HG03521 (cell line): Measurements from ENCODE around the gene PFDN5.
"Not testable (repeated sequence)": the region's sequence is repeated elsewhere in the genome, so short reads cannot be mapped to it uniquely, and the experiment has no call there.

Experiments used
- ATAC-seq: cut with Tn5 transposase; IDR thresholded peaks from one replicate; pipeline ENCODE4 v1.9.1; 2021; ENCODE audit warnings: mild to moderate bottlenecking, moderate library complexity; ENCODE audit not compliant: unreplicated experiment

The PFDN5 gene

DNA sequence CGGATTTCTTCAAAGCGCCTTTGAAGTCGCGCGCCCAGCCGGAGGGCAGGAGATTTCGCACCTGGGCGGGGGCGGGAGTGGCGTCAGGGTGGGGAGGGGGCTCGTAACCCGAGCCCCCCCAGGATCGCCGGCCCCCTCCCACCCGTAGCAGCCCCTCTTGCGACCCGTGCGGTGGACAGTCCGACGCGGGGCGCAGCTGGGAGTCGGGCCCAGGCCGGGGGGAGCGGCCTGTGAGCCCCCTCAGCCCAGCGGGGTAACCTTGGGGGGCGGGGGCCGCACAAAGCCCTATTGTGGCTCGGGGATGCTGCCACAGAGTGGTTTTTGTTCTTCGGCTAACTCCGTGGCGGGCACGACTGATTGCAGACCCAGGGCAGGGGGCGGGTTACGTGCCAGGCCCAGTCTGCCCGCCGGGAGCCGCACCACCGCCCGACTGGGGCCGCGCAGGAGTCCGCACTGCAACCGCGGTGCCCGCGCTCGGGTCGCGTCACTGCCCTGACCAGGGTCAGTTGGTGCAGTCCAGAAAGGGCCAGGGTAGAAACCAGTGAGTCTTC is 30.2 kb downstream of the PFDN5 start:
- ATAC-seq = no peak

DNA sequence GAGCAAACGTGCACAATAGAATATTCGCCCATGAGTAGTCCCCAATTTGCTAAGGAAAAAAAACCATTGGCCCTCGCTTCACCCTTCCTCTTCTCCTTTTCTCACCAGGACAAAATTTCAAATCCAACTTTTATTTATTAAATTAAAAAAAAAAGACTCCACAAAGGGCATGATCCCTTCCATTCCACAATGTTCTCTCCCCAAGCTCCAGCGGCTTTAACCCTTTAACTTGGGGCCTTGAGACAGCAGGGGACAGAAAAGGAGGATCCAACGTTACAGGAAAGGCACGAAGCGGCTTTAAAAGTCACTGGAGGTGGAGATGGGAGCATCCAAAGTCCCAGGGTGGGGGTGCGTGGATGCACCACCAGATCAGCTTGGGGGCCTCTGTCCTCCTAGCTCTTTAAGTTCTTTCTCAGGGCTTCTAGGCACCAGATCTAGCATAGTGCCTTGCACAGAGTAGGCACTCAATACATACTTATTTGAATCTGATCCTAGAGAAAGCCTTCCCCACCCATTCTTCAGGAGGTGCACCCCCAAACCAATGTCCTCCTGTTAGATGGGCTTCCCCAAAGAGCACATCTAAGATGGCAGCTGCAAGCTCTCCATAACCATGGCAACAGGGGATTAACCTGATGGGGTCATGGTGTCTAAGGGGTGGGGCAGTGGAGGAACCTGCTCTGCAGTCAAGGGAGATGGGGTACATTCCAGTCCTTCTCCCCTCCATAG is 31.3 kb downstream of the PFDN5 start:
- no peak for ATAC-seq

DNA sequence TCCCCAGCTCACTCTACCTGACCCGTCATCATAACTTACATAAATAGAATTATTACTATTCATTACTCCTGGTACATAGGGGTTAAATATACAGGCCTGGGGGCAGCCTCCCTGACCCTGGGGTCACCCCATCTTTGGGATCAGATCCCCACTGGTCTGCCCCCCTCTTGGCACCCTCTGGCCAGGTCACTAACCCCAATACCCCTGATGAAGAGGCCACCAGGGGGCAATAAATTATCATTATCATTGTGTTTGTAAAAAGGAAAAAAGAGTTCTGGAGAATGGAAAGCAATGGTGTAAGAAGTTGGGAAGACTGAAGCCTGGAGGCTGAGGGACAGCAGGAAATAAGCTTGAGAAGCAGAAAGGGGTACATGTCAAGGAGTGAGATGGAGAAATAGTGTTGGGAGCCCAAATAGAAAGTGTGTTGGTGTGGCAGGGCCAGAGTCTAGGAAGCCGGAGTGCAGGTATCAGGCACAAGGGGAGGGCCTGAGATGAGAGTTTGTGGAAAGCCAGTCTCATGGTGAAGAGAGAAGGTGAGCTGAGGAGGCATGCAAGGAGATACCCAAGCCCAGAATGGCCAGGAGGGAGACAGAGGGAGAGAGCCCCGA is 32.2 kb downstream of the PFDN5 start:
- no peak for ATAC-seq

DNA sequence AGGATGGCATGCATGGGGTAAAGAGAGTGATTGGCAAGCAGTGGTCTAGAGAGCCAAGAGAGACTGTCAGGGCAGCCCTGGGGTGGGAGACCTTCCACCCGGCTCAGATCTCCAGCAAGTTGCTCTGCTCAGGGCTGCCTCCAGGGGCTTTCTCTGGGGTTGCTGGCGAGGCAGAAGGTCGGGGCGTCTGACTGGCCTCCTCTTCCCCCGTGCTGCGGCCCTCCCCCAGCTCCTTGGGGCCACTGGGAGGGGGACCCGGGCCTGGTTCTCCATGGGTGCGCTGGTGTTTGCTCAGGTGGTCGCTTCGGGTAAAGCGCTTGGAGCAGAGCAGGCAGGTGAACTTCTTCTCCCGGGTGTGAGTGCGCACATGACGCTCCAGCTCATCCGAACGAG is 32.7 kb downstream of the PFDN5 start:
- ATAC-seq = no peak

DNA sequence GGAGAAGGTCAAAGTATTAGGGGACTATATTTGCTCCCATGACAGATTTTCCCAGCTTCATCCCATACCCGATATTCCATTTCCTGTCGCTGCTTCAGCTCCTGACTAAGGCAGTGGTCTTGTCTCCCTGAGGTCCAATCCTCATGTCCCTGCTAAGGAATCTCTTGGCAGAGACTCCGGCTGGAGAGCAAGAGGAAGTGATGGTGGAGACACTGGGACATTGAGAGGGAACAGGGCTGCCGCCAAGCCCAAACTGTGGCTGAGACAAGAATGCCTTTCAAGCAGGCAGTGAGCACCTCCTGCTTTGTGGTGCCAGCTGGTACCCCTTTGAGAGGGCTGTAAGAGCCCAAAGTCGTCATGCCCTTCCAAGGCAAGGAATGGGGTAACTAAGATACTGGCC is 35.3 kb downstream of the PFDN5 start:
- ATAC-seq = no peak

DNA sequence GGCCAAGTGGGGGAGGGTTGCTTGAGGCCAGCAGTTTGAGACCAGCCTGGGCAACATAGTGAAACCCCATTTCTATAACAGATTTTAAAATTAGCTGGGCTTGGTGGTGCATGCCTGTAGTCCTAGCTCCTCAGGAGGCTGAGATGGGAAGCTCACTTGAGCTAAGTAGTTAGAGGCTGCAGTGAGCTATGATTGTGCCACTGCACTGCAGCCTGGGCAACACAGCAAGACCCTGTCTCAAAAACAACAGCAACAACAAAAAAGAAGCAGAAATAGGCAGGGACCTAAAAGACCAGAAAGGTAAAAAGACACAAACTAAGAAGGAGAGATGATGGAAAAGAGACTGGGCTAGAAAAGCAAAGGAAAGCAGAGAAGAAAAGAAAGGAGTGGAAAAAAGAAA is 37.0 kb downstream of the PFDN5 start:
- ATAC-seq = not testable (repeated sequence)

DNA sequence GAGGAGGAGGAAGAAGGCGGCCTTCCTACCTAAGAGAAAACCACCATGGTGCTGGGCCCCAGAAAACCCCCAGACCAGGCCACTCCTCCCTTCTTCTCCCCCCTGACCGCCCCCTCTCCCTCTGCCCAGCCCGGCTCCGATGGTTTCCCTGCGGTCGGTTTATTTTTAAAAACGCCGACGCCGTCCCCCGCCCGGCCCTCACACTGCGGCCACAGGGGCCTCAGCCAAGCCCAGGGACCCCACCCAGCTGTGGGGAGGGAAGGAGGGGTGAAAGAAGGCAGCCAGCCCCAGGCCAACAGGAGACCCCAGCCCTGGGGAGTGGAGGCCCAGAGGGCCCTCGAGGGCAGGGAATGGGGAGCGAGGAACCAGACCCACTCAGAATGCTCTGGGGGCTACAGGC is 37.4 kb downstream of the PFDN5 start:
- no peak for ATAC-seq

DNA sequence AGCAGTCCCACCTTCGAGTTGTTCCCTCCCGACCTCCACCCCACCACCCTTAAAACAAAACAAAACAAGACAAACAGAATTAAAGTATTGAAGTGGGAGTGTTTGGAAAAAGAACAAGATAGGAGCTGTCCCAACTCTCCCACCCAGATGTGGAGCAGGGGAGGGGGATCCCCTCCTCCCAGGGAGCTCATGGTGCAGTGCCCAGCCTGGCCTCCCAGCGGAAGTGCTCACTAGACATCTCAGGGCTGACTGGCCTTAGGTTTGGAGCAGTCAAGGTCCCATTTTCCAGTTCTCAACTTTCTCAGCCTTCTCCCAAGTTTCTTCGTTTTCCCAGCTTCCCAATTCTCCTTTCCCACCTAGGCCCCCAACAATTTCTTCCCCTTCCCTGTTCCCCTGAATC is 37.9 kb downstream of the PFDN5 start:
- ATAC-seq = no peak

DNA sequence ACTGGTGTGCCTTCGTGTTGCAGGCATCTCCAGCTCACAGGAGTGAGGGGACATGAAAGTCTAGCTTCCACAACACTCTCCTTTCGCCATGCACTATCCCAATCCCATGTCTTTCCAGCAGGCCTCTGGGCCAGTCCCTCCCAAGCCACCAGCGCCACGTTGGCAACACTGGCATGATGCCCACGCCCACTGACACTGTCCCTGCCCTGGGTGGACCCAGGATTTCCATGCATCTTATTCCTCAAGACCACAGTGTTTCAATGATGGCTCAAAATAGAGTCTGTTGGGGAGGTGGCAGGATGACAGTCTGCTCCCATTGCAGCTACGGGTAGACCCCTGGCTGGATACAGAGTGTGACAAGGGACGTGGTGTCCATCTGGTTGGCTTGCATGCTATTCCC is 38.5 kb downstream of the PFDN5 start:
- no peak for ATAC-seq

DNA sequence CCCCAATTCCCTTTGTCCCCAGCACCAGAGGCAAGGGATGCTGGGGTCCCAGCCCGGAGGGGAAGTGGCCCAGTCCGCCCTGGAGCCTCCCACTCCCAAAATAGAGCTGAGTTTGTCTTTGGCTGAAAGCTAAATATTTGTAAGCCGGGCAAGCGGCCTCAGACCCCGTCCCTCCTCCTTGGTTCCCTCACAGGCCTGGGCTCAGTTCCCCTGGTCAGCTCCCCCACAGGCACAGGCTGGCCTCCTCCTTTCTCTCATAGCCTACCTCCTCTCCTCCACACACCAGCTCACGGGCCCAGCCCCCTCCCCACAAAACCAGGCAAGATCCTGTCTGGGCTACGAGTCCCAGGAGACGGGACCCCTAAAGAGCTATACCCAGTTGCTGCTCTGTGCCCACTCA is 39.5 kb downstream of the PFDN5 start:
- ATAC-seq = no peak

DNA sequence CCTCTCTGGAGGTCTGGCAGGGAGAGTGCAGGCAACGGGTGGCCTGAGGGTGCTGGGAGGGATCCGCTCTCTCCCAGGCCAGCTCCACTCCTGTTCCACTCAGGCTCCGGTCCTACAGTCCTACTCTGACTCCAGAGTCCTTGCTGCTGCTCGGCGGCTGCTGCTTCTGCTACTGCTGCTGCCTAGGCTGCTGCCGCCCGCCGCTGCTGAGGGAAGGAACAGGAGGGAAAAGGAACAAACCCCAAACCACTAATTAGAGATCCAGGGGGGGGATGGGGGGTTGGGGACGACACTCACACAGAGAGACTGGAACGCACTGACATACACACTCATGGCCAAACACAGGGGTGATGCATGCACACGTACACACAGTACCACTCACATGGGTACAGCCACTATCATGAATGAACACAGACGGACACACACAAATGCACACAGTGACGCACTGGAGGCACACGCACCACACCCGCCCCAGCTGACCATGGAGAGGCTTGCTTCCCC is 40.9 kb downstream of the PFDN5 start, which contains the start of gene SP7:
Gene SP7 (minus strand): TSS at position 174 of the 501 bp plus-strand sequence. CDS start 708 bp downstream, outside the sequence.
- no peak for ATAC-seq

DNA sequence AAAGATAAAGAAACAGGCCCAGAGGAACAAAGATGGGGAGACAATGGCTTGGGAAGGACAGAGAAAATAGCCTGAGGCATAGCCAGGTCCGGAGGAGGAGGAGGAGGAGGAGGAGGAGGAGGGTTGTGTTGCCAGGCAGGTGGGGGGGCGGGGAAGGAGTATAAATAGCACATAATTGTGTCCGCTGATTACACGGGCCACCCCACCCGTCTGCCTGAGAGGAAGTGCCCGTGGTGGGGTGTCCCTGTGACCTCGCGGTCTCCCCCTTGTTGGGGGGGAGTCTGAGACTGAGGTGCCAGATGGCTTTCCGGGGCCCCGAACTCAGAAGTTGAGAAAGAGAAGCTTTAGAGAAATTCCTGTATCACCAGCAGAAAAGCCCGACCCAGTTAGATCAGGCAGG is 42.7 kb downstream of the PFDN5 start:
- no peak for ATAC-seq

DNA sequence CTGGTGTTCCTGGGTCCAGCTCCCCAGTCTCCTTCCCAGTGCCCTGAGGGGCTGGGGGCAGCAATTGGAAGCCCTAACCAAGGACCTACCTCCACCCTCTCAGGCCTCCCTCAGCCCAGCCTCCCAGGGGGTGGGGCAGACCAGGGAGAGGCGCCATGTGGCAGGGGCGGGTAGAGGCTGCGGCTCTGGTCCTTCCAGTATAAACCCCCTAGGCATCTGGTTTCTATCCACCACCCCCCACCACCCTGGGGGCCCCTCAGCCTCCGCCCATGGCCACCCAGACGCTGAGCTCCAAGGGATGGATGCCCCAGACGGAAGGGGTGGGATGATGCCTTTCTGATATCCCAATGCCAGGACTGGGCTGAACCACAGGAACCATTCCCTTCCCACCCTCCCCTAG is 43.6 kb downstream of the PFDN5 start:
- no peak for ATAC-seq

DNA sequence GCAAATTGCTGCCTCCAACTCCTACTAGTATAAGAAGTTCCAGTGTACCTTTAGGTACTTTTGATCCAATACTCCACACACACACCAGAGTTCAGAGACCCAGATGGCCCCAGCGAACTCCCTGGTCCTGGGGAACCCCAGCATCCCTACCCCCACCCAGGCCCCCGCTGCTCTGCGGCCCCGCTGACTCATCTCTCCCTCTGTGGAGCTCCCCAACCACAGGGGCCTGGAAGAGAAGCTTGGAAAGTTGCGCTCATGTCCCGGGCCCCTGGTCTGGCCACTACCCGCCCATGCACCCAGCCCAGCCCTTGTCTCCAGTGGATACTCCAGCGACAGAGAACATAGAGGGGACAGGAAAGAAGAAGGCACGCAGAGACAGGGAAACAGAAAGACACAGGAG is 45.1 kb downstream of the PFDN5 start:
- ATAC-seq = no peak

DNA sequence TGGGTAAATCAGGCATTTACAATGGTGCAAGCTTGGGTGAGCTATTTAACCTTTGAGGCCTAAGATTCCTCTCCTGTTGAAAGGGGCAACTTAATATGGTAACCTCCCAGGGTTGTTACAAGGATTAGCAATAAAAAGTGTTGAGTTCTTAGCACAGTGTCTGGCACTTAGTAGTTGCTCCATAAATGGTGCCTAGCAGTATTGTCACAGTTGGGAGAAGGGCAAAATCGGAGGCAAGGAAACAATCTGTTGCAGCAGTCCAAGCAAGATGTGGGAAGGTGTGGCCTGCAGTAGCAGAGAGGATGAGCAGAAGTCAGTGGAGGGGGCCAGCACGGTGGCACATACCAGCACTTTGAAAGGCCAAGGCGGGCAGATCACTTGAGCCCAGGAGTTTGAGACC is 48.1 kb downstream of the PFDN5 start:
- no peak for ATAC-seq

DNA sequence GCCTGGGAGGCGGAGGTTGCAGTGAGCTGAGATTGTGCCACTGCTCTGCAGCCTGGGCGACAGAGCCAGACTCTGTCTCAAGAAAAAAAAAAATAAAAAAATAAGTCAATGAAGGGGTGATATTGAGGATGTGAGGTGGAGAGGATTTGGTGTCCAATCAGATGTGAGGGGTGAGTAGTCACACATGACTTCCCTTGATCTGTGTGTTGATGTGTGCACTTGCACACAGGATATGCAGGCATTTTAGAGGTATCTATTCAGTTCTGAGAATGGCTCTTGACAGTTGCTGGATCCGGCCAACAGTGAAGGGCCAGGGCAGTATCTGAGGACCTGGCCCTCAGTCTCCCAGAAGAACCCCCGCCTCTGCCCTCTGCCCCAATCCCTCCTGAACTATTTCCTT is 48.6 kb downstream of the PFDN5 start:
- no peak for ATAC-seq

DNA sequence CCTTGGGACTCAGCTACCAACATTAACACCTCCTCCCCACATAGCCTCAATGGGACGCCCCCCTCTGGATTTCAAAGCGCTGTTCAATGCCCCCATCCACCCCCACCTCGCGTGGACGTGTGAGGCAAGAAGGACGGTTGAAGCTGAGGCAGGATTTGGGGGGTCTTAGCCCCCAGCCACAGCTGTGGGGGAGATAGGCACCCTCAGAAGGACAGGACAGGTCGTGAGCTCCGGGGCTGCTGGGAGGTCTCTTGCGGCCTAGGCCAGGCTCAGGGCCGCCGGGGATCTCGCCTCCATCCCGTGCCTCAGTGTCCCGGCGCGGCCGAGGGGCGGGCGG is 49.1 kb downstream of the PFDN5 start:
- ATAC-seq = no peak

DNA sequence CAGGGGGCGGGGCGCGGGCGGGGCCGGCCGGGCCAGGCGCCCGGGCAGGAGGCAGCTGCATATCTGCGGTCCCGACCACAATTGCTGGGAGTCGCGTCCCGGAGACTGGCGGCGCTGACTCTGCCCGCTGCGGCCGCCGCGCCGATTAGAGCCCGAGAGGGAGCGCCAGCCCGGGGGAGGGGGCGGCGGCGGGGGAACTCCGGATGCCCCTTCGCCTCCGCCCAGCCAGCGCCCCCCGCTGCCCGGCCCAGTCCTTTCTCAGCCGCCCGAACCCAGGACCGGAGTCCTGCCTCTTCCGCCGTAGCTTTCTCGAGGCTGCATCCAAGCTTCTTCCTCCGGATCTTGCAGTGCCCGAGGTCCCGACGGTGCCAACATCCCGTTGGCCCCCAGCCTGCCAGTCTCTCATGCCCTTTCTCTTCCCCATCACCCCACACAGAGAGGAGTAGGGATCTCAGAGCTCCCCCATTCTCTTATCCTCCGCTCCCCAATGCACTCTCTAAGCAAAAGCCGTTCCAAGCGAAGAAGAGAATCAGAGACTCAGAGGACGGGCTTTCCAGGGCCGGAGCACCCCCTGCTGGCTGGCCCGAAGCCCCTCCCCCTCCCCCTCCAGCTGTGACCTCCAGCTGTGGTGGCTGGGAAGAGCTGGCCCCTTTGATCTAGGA is 49.6 kb downstream of the PFDN5 start:
- no peak for ATAC-seq

DNA sequence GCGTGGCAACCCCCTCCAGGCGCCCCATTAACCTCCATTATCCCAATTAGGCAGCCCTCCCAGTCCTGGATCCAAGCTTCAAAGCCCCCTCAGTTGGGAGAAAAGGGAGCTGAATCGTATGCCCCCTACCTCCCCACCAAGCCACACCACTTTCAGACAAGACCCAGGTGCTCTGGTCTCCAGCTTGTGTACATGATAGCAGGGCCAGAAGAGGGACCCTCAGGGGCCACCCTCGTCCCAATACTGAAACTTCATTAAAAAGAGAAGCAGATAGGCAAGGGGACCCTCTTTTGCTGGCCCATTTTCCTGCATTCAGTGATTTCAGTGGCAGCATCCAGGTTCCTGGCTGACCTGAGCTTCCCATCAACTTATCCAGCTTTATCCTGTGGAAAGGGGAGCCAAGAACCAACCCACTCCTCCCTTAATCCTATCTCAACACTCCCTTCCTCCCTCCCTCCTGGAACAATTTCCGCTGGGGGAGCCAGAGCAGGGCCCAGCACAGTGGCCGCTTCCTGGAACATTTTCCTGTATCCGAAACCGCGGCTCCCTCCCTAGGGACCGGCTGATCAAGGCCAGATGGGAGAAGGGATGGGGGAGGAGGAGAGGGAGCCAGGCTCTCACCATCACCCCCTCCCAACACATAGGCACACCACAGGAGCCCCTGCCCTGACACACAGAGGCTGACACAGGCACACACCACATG is 50.3 kb downstream of the PFDN5 start:
- no peak for ATAC-seq

DNA sequence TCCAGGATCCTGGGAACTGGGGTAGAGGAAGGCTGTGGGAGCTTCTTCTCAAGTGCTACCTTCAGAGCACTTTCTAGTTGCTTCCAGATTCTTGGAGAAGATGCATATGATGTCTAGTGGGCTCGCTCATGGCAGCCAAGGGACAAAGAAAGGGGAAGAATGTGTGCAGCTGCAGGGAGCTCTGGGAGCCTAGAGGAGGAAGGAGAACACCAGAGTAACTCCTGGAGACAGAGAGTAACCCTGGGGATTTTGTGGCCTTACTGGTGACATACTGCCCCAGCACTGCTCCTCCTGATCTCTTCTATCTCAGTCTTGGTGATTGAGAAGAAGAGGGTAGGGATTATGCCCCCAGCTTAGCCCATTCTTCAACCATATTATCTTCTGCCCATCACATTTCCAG is 51.1 kb downstream of the PFDN5 start:
- ATAC-seq = no peak

DNA sequence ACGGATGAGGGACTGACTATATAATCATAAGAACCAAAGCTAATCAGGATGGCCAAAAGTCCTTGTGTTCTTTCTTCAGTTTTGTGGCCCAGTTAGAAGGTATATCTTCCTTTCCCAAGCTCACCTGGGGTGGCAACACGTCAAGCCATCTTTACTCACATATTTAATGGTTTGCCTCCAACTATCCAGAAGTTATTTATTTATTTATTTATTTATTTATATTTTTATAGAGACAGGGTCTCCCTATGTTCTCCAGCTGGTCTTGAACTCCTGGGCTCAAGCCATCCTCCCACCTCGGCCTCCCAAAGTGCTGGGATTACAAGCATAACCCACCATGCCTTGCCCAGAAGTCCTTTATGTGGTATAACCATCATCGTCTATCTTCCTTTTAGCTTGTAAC is 52.6 kb downstream of the PFDN5 start:
- ATAC-seq = no peak
